Body of pancreas (tissue), 4 donors: ENCODE results near the gene SPRING1.

Source experiments
- POLR2A ChIP-seq, 3 donors: fragments of 450-650 bp; IDR thresholded peaks; one replicate each; pipeline ENCODE4 v1.6.1; 2016; ENCODE audit warnings: antibody characterized with exemption in 3 of 3, mild to moderate bottlenecking in 2 of 3
- TF ChIP-seq, protein P1 (sequence below), 7 experiments: fragments of 450-650 bp in 4 of 7; fragments of 200-600 bp in 3 of 7; sonication (generic) in 3 of 7; IDR thresholded peaks; one replicate each; pipeline ENCODE4 v1.5.1; 2016 to 2019; ENCODE audit warnings: antibody characterized with exemption in 7 of 7

- TF ChIP-seq, protein P1, sequence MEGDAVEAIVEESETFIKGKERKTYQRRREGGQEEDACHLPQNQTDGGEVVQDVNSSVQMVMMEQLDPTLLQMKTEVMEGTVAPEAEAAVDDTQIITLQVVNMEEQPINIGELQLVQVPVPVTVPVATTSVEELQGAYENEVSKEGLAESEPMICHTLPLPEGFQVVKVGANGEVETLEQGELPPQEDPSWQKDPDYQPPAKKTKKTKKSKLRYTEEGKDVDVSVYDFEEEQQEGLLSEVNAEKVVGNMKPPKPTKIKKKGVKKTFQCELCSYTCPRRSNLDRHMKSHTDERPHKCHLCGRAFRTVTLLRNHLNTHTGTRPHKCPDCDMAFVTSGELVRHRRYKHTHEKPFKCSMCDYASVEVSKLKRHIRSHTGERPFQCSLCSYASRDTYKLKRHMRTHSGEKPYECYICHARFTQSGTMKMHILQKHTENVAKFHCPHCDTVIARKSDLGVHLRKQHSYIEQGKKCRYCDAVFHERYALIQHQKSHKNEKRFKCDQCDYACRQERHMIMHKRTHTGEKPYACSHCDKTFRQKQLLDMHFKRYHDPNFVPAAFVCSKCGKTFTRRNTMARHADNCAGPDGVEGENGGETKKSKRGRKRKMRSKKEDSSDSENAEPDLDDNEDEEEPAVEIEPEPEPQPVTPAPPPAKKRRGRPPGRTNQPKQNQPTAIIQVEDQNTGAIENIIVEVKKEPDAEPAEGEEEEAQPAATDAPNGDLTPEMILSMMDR (IDR thresholded peaks at IDR 0.05) = no peak
- TF ChIP-seq POLR2A (IDR thresholded peaks at IDR 0.05) = no peak
These were observed 37.8 kb downstream of the SPRING1 start for GRCh38 chr12:116700066-116700465.
